IgD-negative memory B cell (primary cell): ENCODE results near the gene OSBPL1A. TPM values are rescaled to one million over a fixed set of nuclear protein-coding genes. Genes with fewer than 3 reads are reported as not detected.

Experiments
- H3K27ac Mint-ChIP-seq, 3 donors: one replicate each; pipeline ENCODE4 v1.8.0; 2020 to 2022; ENCODE audit warnings: mild to moderate bottlenecking in 3 of 3, mixed read lengths in 3 of 3, moderate library complexity in 1 of 3
- H3K27me3 Mint-ChIP-seq: one replicate; pipeline ENCODE4 v1.8.0; 2021; ENCODE audit warnings: mixed read lengths
- H3K36me3 Mint-ChIP-seq: one replicate; pipeline ENCODE4 v1.8.0; 2020; ENCODE audit warnings: mild to moderate bottlenecking, mixed read lengths
- H3K4me1 Mint-ChIP-seq, 3 donors: one replicate each; pipeline ENCODE4 v1.8.0; 2020 to 2022; ENCODE audit warnings: mixed read lengths in 3 of 3, mild to moderate bottlenecking in 1 of 3
- H3K4me3 Mint-ChIP-seq, 4 donors: one replicate each; pipeline ENCODE4 v1.8.0; 2020 to 2022; ENCODE audit warnings: mild to moderate bottlenecking in 4 of 4, mixed read lengths in 4 of 4, moderate library complexity in 3 of 4
- H3K9me3 Mint-ChIP-seq, 3 donors: one replicate each; pipeline ENCODE4 v1.8.0; 2020 to 2021; ENCODE audit warnings: mixed read lengths in 3 of 3, mild to moderate bottlenecking in 1 of 3
- polyA plus RNA-seq: library from polyadenylated mRNA; unstranded; fragments of 300-500 nt; fragmentation: Illumina TruSeq; gene quantifications from one replicate; pipeline ENCODE4 v1.2.3, GENCODE V29; 2021

Gene OSBPL1A
- polyA plus RNA-seq, 1 donor from 2014 or later: 0.84 TPM

DNA sequence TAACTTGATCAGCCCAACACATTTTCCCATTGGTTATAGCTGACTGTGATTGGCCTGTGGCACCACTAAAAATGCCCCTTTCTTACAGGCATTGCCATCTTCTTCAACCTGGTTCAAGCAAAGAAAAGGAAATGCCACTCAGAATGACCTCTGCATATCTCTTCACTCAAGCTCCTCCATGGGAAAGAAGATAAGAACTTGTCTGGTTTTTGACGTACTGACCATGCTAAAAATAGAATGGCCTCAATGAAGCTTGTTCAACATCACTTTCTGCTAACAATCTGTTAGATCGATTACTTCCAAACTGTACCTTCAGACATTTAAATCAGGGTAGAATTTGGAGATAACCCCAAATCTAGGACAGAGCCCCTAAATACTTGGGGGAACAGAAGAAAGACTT lies 149.3 kb downstream of the OSBPL1A start:
- H3K4me1 Mint-ChIP-seq: no peaks in the 10 kb centered on the region
- H3K4me3 Mint-ChIP-seq: no peak overlapping the region
- no peak overlapping the region for H3K27ac Mint-ChIP-seq
- H3K27me3 Mint-ChIP-seq: peaks cover 12% of the 10 kb centered on the region
- peaks cover 0 to 4% (median 0%) of the 10 kb centered on the region in 3 donors for H3K9me3 Mint-ChIP-seq
- H3K36me3 Mint-ChIP-seq: no peaks in the 10 kb centered on the region

DNA sequence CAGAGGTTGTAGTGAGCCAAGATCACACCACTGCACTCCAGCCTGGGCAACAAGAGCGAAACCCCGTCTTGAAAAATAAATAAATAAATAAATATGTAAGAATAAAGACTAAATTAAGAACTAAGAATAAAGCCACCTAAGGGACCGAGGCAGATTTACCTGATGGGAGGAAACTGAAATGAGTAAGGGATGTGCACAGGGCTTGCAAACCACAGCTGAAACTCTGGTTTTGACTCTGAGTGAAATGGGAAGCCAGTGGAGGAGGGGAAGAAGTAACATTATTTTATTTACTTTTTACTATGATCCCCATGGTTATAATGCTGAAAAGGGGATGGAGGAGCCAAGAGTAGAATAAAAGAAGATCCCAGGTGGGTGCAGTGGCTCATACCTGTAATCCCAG lies 151.5 kb downstream of the OSBPL1A start:
- no peaks in the 10 kb centered on the region for H3K36me3 Mint-ChIP-seq

DNA sequence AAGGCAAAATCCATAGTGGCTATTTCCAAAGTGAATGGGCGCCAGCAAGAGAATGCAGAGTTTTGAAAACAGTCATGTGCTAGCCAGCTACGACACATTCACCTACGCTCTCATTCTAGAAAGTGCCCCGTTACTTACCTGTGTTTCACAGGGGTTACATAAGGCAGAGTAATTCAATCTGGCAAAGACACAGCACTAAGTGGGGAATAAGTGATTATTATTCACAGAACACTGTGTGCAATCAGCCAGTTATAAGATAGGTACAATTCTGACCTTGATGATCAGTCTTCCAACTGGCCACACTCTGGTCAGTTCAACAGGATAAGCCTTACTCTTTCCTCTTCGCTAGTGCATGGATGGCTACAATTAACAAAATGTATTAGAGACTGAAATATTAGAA lies 152.9 kb downstream of the OSBPL1A start:
- no peaks in the 10 kb centered on the region for H3K4me1 Mint-ChIP-seq
- peaks cover 0 to 3% (median 0%) of the 10 kb centered on the region in 3 donors for H3K9me3 Mint-ChIP-seq
- peaks cover 8% of the 10 kb centered on the region for H3K27me3 Mint-ChIP-seq
- H3K36me3 Mint-ChIP-seq: no peaks in the 10 kb centered on the region
- H3K4me3 Mint-ChIP-seq: no peak overlapping the region
- no peak overlapping the region for H3K27ac Mint-ChIP-seq

More for the DNA sequence above, 151.5 kb downstream of the OSBPL1A start:
- peaks cover 0 to 3% (median 0%) of the 10 kb centered on the region in 3 donors for H3K9me3 Mint-ChIP-seq
- H3K27me3 Mint-ChIP-seq: peaks cover 9% of the 10 kb centered on the region
- no peaks in the 10 kb centered on the region for H3K4me1 Mint-ChIP-seq
- H3K4me3 Mint-ChIP-seq: no peak overlapping the region
- no peak overlapping the region for H3K27ac Mint-ChIP-seq

DNA sequence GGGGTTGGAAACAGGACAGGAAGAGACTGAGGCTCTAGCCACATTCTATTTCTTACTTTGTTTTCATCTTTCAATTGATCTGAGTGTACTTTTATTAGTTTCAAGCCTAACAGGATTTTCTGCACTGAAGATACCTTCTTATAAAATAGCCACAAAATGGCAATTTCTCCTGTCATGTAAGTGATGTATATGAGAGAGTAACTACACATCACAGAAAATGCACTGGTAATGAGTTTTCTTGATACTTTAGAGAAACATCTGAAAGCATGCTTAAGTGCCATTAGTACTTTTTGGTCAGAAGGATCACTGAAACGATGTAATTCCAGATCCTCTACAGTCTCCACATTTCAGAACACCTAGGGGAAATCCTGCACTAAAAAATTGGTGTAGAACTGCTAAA lies 153.9 kb downstream of the OSBPL1A start:
- peaks cover 12% of the 10 kb centered on the region for H3K27me3 Mint-ChIP-seq

DNA sequence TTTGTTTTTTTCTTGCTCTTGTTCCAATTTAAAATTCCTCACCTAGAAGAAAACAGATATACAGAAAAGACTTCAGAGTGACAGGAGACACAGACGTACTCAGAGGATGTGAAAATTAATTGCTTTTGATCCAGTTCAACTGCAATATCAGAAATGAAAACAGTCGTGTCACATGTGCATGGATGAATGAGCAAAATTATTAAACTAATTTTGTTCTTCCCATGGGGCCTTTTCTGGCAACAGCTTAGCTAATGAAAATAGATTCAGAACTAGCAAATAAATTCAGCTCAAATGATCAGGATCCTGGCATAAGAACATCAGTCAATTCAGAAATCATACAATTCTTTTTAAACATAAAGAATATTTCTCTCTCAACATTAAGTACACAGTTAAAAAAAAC lies 158.3 kb downstream of the OSBPL1A start:
- peaks cover 6% of the 10 kb centered on the region for H3K27me3 Mint-ChIP-seq
- H3K4me3 Mint-ChIP-seq: no peak overlapping the region
- peaks cover 1% of the 10 kb centered on the region for H3K36me3 Mint-ChIP-seq
- H3K9me3 Mint-ChIP-seq: peaks cover 0 to 4% (median 0%) of the 10 kb centered on the region in 3 donors
- no peak overlapping the region for H3K27ac Mint-ChIP-seq
- no peaks in the 10 kb centered on the region for H3K4me1 Mint-ChIP-seq

More for the DNA sequence above, 153.9 kb downstream of the OSBPL1A start:
- Mint-ChIP-seq H3K4me3 (no peak overlapping the region), H3K4me1 (no peaks in the 10 kb centered on the region), H3K27ac (no peak overlapping the region), H3K36me3 (no peaks in the 10 kb centered on the region), H3K9me3 (peaks cover 0 to 3% (median 0%) of the 10 kb centered on the region in 3 donors)

DNA sequence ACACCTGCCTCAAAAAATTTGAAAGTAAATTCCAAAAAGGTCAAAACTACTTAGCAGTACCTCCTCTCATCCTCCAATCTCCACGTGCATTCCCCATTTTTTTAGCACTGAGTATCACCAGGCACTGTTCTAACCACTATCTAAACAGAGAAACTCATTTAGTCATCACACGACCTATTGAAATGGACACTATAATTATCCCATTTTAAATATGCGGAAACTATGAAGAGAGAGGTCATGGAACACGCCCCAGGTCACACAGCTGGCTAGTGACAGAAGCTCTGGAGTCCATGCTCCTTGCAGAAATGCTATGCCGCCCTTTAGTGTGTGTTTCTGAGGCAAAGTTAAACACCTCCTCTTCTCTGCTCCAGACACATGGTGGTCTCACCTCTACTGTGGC lies 159.2 kb downstream of the OSBPL1A start:
- Mint-ChIP-seq H3K4me3 (no peak overlapping the region), H3K36me3 (peaks cover 1% of the 10 kb centered on the region), H3K27me3 (peaks cover 6% of the 10 kb centered on the region), H3K27ac (no peak overlapping the region), H3K9me3 (peaks cover 0 to 4% (median 0%) of the 10 kb centered on the region in 3 donors), H3K4me1 (no peaks in the 10 kb centered on the region)

DNA sequence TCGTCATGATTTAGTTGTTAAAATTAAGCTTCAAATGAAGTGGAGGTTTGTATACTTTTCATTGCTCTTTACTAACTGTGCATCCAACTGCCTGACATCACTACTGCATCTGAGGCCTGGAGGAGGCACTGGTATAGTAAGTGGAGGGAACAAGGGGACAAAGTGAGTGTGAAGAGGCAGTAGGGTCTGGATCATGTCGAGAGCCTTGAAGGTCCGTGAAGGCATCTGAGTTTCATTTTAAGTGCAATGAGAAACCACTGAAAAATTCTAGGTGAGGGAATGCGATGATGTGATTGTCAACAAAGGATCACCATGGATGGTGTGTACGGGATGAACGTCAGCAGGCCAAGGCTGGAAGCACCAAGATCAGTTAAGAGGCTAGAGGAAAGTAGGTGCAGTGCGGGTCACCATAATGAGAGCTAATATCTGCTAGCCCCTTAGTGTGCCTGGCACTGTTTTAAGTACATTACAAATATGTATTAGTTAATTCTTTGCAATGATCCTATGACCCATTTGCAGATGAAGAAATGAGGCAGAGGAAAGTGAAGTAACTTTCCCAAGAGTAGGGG lies 162.7 kb downstream of the OSBPL1A start:
- H3K27me3 Mint-ChIP-seq: peaks cover 10% of the 10 kb centered on the region
- H3K4me1 Mint-ChIP-seq: no peaks in the 10 kb centered on the region
- peaks cover 0 to 2% (median 0%) of the 10 kb centered on the region in 3 donors for H3K9me3 Mint-ChIP-seq
- H3K27ac Mint-ChIP-seq: no peak overlapping the region
- peaks cover 4% of the 10 kb centered on the region for H3K36me3 Mint-ChIP-seq
- H3K4me3 Mint-ChIP-seq: no peak overlapping the region

DNA sequence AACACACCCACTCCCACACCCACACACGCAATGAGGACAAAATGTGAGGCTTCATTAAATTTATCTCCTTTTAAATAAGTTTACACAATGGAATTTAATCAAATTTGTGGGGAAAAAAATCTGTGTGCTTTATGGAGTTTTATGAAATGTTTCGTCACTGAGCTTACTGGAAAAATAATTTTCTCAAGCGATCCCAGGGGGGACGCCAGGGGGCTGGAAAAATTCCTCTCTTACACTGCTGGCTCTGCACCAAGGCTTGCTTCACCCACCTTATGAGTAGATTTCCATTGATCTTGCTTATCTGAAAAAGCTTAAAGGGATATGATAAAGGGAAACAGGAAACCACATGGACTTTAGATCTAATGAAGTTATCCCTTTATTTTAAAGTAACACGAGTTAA lies 163.3 kb downstream of the OSBPL1A start:
- Mint-ChIP-seq H3K27ac (no peak overlapping the region), H3K27me3 (peaks cover 9% of the 10 kb centered on the region), H3K9me3 (peaks cover 0 to 2% (median 0%) of the 10 kb centered on the region in 3 donors), H3K4me3 (no peak overlapping the region), H3K4me1 (no peaks in the 10 kb centered on the region), H3K36me3 (peaks cover 4% of the 10 kb centered on the region)

DNA sequence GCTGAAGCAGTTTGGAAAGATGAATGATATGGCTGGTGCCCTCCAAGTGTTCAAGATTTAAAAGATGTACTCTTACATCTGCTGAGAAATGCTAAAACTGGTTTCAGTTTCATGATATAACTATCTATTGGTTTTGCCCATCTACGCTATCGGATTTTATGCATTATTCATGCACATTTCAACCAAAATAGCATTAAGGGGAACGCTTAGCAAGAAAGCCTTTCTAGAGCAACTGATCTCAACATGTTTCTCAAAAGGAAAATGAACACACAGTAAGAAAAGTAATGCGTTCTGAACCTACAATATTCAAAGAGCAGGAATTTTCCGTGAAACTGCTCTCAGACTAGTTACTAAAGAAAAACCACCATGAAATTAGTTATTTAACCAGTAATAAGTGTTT lies 164.8 kb downstream of the OSBPL1A start:
- no peaks in the 10 kb centered on the region for H3K4me1 Mint-ChIP-seq
- H3K9me3 Mint-ChIP-seq: peaks cover 0 to 2% (median 0%) of the 10 kb centered on the region in 3 donors
- H3K4me3 Mint-ChIP-seq: no peak overlapping the region
- peaks cover 16% of the 10 kb centered on the region for H3K27me3 Mint-ChIP-seq
- H3K27ac Mint-ChIP-seq: no peak overlapping the region
- peaks cover 4% of the 10 kb centered on the region for H3K36me3 Mint-ChIP-seq

DNA sequence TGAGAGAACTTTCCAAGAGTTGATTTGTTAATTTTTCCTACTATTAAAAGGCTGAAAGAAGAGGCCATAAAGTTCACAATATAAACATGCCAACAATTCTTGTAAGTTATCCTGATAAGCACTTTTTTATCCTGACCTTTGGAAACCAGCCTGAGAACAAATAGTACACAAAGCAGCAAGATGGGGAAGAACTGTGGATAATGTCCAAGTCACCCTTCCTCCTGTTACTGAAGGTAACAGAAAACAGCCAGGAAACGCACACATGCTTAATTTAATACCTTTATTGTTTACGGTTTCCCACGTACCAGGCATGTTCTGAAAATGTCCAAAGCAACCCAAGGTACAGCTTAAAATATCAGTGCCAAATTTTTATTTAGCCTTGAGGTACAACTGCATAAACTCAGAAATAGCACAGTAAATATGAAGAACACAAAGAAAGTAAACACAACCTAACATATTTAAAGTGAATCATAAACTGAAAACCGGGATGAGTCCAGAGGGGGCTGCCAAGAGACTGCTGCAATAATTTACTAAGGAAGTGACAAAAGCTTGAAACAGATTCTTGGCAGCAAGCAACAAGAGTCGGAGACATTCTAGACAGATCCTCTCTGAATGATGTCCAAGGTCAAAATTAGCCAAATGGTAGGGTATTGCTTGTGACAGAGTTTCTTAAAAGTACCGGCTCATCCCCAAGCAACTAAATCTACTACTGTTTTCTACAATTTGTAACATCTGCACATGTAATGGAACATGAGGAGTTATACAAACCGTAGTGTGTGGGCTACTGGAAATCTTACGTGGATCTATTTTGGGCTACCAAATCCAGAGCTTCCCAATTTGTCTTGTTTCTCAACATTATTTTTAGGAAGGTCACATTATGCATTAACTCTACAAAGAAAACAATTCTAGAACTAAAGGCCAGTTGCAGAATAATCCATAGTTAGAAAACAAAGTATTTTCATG lies 165.6 kb downstream of the OSBPL1A start:
- H3K36me3 Mint-ChIP-seq: peaks cover 4% of the 10 kb centered on the region
- H3K9me3 Mint-ChIP-seq: peaks cover 0 to 2% (median 0%) of the 10 kb centered on the region in 3 donors
- H3K4me3 Mint-ChIP-seq: no peak overlapping the region
- no peaks in the 10 kb centered on the region for H3K4me1 Mint-ChIP-seq
- no peak overlapping the region for H3K27ac Mint-ChIP-seq
- H3K27me3 Mint-ChIP-seq: peaks cover 17% of the 10 kb centered on the region

DNA sequence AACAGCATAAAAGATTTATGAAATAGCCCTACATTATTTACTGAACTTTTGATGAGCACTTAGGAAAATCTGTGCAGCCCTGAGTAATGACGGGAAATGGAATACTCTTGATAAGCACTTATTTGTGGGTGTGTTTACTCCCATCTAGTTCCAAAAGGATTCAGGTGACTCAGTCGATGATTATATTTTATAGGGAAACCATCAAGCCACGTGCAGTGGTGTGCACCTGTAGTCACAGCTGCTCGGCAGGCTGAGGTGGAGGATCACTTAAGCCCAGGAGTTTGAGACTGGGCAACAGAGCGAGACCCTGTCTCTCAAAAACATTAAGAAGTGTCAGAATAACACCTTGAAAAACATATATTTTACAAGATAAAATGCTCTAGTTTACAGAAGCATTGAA lies 166.9 kb downstream of the OSBPL1A start:
- H3K4me3 Mint-ChIP-seq: no peak overlapping the region
- no peaks in the 10 kb centered on the region for H3K4me1 Mint-ChIP-seq
- H3K36me3 Mint-ChIP-seq: peaks cover 2% of the 10 kb centered on the region
- H3K27ac Mint-ChIP-seq: no peak overlapping the region
- peaks cover 0 to 2% (median 0%) of the 10 kb centered on the region in 3 donors for H3K9me3 Mint-ChIP-seq
- H3K27me3 Mint-ChIP-seq: peaks cover 17% of the 10 kb centered on the region

DNA sequence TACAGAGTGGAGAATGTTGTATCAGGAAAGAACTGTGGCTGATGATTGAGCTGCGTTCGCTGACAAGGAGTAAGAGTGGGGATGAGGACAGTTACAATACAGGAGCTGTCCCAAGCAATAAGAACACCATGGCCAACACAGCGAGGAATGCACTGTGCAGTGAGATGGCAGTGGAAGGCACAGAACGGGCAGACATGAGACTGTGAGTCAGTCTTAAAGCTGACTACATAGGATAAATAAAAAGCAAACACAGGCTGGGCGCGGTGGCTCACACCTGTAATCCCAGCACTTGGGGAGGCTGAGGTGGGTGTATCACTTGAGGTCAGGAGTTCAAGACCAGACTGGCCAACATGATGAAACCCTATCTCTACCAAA lies 169.0 kb downstream of the OSBPL1A start:
- Mint-ChIP-seq H3K27ac (no peak overlapping the region), H3K9me3 (no peaks in the 10 kb centered on the region), H3K4me3 (no peak overlapping the region), H3K4me1 (no peaks in the 10 kb centered on the region), H3K36me3 (peaks cover 2% of the 10 kb centered on the region), H3K27me3 (peaks cover 24% of the 10 kb centered on the region)

DNA sequence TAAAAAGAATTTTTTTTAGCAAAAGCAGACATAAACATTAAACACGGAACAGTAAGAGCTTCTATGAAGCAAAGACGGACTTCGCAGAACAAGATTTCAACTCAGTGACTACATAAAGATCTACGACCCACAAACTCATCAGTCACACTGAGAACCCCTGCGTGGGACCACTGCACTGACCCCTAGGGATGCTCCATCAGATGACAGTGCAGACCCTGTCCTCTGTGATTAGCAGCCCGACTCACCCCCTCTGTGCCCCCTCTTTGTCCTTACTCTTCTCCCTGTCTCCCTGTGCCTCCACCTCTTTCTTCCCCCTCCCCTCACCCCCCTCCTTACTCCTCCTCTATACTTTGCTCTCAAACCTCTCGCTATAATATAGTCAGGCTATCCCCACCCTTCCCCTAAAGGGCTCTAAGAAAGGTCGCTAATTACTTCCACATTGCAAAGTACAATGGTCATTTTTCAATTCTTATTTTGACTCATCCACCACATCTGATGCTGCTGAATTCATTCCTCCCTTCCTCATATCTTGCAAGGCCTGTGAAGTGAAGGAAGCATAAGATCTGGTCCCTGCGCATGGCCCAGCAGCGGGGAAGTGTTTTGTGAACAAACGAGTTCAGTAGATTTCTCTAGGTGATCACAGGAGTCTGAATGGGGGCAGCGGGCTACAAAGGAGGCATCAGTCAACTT lies 169.5 kb downstream of the OSBPL1A start:
- H3K27me3 Mint-ChIP-seq: peaks cover 24% of the 10 kb centered on the region
- H3K9me3 Mint-ChIP-seq: no peaks in the 10 kb centered on the region
- H3K4me3 Mint-ChIP-seq: no peak overlapping the region
- no peaks in the 10 kb centered on the region for H3K4me1 Mint-ChIP-seq
- H3K36me3 Mint-ChIP-seq: peaks cover 2% of the 10 kb centered on the region
- no peak overlapping the region for H3K27ac Mint-ChIP-seq

DNA sequence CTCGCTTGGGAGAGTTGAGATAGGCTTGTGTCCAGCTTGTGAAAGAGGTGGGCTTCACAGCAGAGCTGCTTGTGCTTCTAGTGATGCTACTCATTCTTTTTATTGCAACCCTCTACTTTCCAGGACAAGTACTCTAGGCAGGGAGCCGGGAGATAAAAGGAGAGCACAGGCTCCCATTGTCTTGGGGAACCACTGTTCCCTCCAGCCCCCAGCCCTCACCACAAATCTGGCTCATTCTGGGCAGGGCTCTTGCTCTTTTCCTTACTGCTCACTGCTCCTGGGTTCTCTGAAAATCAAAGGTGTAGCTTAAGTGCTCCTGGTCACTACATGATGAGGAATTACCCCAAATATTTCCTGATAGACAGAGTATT lies 177.3 kb downstream of the OSBPL1A start:
- H3K9me3 Mint-ChIP-seq: no peaks in the 10 kb centered on the region
- H3K4me3 Mint-ChIP-seq: no peak overlapping the region
- no peaks in the 10 kb centered on the region for H3K36me3 Mint-ChIP-seq
- H3K4me1 Mint-ChIP-seq: no peaks in the 10 kb centered on the region
- H3K27ac Mint-ChIP-seq: peak overlapping the region in 1 of 3 donors; percentile 27
- peaks cover 7% of the 10 kb centered on the region for H3K27me3 Mint-ChIP-seq
